Measurements from ENCODE around the gene LCNL1.

GRCh38 chr9:137029058-137029936 is 46.5 kb downstream of the LCNL1 start:
- TF ChIP-seq CTCF (IDR thresholded peaks at IDR 0.05 in 2 of 3, conservative IDR thresholded peaks at IDR 0.05 in 1 of 3; ENCODE audit: control insufficient read depth in 2 of 3, extremely low read depth in 1 of 3, insufficient read depth in 1 of 3, low read depth in 3 of 3, low read length in 3 of 3): peak; percentile 84 to 97 (median 93)
- TF ChIP-seq POLR2A (IDR thresholded peaks at IDR 0.05; ENCODE audit: low read depth, low read length): no peak
